ENCODE data around the gene SNAP23.

GRCh38 chr15:42449770-42450424 is 45.5 kb upstream of the SNAP23 start:
- no peak for TF ChIP-seq POLR2AphosphoS5 (IDR thresholded peaks at IDR 0.05; ENCODE audit: borderline replicate concordance, low read depth, low read length)
- no peak for TF ChIP-seq EZH2 (IDR thresholded peaks at IDR 0.05)

Measured in SK-N-MC (cell line).